HG02943 (cell line): Measurements from ENCODE around the gene RAB6A.

Source experiments
- ATAC-seq: cut with Tn5 transposase; IDR thresholded peaks from one replicate; pipeline ENCODE4 v1.9.1; 2021; ENCODE audit warnings: mild to moderate bottlenecking, low read depth, moderate library complexity; ENCODE audit not compliant: unreplicated experiment

The RAB6A gene

GRCh38 chr11:73659961-73660360 lies 100.9 kb downstream of the RAB6A start:
- ATAC-seq = no peak

- ATAC-seq = no peak
These were observed 103.9 kb downstream of the RAB6A start for GRCh38 chr11:73656985-73657384.

- no peak for ATAC-seq
These were observed 105.2 kb downstream of the RAB6A start for GRCh38 chr11:73655686-73656085.

- ATAC-seq = no peak
These were observed 106.3 kb downstream of the RAB6A start for GRCh38 chr11:73654482-73655021.

GRCh38 chr11:73653996-73654395 lies 106.9 kb downstream of the RAB6A start:
- no peak for ATAC-seq

GRCh38 chr11:73652856-73653559 lies 107.9 kb downstream of the RAB6A start:
- ATAC-seq = no peak

- ATAC-seq = no peak
These were observed 108.7 kb downstream of the RAB6A start for GRCh38 chr11:73652046-73652730.

GRCh38 chr11:73651661-73652045 lies 109.2 kb downstream of the RAB6A start:
- no peak for ATAC-seq

GRCh38 chr11:73651252-73651651 lies 109.6 kb downstream of the RAB6A start:
- no peak for ATAC-seq

- no peak for ATAC-seq
These were observed 110.5 kb downstream of the RAB6A start for GRCh38 chr11:73650400-73650799.

GRCh38 chr11:73649206-73649605 lies 111.7 kb downstream of the RAB6A start:
- ATAC-seq = no peak

- no peak for ATAC-seq
These were observed 112.3 kb downstream of the RAB6A start for GRCh38 chr11:73648571-73649046.

GRCh38 chr11:73648121-73648520 lies 112.8 kb downstream of the RAB6A start:
- no peak for ATAC-seq

GRCh38 chr11:73647459-73648100 lies 113.3 kb downstream of the RAB6A start:
- no peak for ATAC-seq

GRCh38 chr11:73645972-73646631 lies 114.8 kb downstream of the RAB6A start, which contains the start of gene PLEKHB1:
Gene PLEKHB1 (plus strand): TSS chr11:73646581. CDS start chr11:73646609, 28 bp downstream.
- ATAC-seq = no peak

- no peak for ATAC-seq
These were observed 115.5 kb downstream of the RAB6A start for GRCh38 chr11:73645121-73645969.

GRCh38 chr11:73641668-73642067 lies 119.2 kb downstream of the RAB6A start:
- ATAC-seq = no peak

- ATAC-seq = no peak
These were observed 120.3 kb downstream of the RAB6A start for GRCh38 chr11:73640592-73640991.

GRCh38 chr11:73637012-73637411 lies 123.9 kb downstream of the RAB6A start:
- ATAC-seq = no peak

GRCh38 chr11:73636249-73636648 lies 124.6 kb downstream of the RAB6A start:
- no peak for ATAC-seq
